ENCODE results near the gene SPRR2D. TPM values are rescaled to one million over a fixed set of nuclear protein-coding genes. Genes with fewer than 3 reads are reported as not detected.
"Not testable (repeated sequence)": the region's sequence is repeated elsewhere in the genome, so short reads cannot be mapped to it uniquely, and the experiment has no call there.

SPRR2D gene
- total RNA-seq, 1 donor from 2014 or later: not detected

- H3K4me1 ChIP-seq: no peaks in the 10 kb centered on the region
- no peak for ATAC-seq
- H3K27ac ChIP-seq: no peak overlapping the region
- no peaks in the 10 kb centered on the region for H3K9me3 ChIP-seq
- no peak for DNase-seq
- no peaks in the 10 kb centered on the region for H3K36me3 ChIP-seq
- H3K27me3 ChIP-seq (ENCODE audit: low read depth): no peaks in the 10 kb centered on the region
- H3K4me3 ChIP-seq: no peak overlapping the region
- TF ChIP-seq CTCF (IDR thresholded peaks at IDR 0.05): no peak
- intact Hi-C loops (cut with DNase I): no loop called here
Observed at GRCh38 chr1:153025797-153026196, 15.1 kb downstream of the SPRR2D start.

GRCh38 chr1:153024413-153024812, 16.5 kb downstream of the SPRR2D start:
- ATAC-seq (no peak), DNase-seq (no peak)
- Histone ChIP-seq H3K27me3 (ENCODE audit: low read depth) (no peaks in the 10 kb centered on the region), H3K36me3 (no peaks in the 10 kb centered on the region), H3K4me1 (no peaks in the 10 kb centered on the region), H3K4me3 (no peak overlapping the region), H3K27ac (no peak overlapping the region), H3K9me3 (no peaks in the 10 kb centered on the region)
- intact Hi-C loops (cut with DNase I): no loop called here
- TF ChIP-seq CTCF (IDR thresholded peaks at IDR 0.05): no peak

GRCh38 chr1:153023109-153023508, 17.8 kb downstream of the SPRR2D start:
- no peak for TF ChIP-seq CTCF (IDR thresholded peaks at IDR 0.05)
- Histone ChIP-seq H3K4me1 (no peaks in the 10 kb centered on the region), H3K9me3 (no peaks in the 10 kb centered on the region), H3K27me3 (ENCODE audit: low read depth) (no peaks in the 10 kb centered on the region), H3K27ac (no peak overlapping the region), H3K4me3 (no peak overlapping the region), H3K36me3 (no peaks in the 10 kb centered on the region)
- DNase-seq (no peak), ATAC-seq (no peak)
- intact Hi-C loops (cut with DNase I): no loop called here

- H3K4me1 ChIP-seq; H3K9me3 ChIP-seq; H3K27me3 ChIP-seq (ENCODE audit: low read depth); H3K36me3 ChIP-seq; intact Hi-C loops (cut with DNase I); ATAC-seq; DNase-seq; H3K27ac ChIP-seq; H3K4me3 ChIP-seq: not testable (repeated sequence)
Observed at GRCh38 chr1:153022340-153022739, 18.6 kb downstream of the SPRR2D start.

- H3K4me1 ChIP-seq; intact Hi-C loops (cut with DNase I); H3K27ac ChIP-seq; H3K9me3 ChIP-seq; H3K4me3 ChIP-seq; DNase-seq; ATAC-seq; H3K36me3 ChIP-seq; H3K27me3 ChIP-seq (ENCODE audit: low read depth): not testable (repeated sequence)
Observed at GRCh38 chr1:153021829-153022228, 19.1 kb downstream of the SPRR2D start.

- H3K4me1 ChIP-seq; H3K27me3 ChIP-seq (ENCODE audit: low read depth); intact Hi-C loops (cut with DNase I); H3K9me3 ChIP-seq; H3K4me3 ChIP-seq; H3K36me3 ChIP-seq; H3K27ac ChIP-seq; ATAC-seq; DNase-seq: not testable (repeated sequence)
Observed at GRCh38 chr1:153011235-153011758, 29.6 kb downstream of the SPRR2D start.

GRCh38 chr1:153001382-153001781, 39.5 kb downstream of the SPRR2D start, which contains the start of gene SPRR3:
Gene SPRR3, plus strand, starts transcription at chr1:153001749. Its CDS starts 1,272 bp downstream, at chr1:153003021.
- no peak for ATAC-seq
- intact Hi-C loops (cut with DNase I): no loop called here
- H3K27ac ChIP-seq: no peak within 1 kb of the TSS

More at GRCh38 chr1:153001382-153001781, 39.5 kb downstream of the SPRR2D start, which contains the start of gene SPRR3:
- no peak for TF ChIP-seq CTCF (IDR thresholded peaks at IDR 0.05)
- H3K4me3 ChIP-seq: no peak within 1 kb of the TSS
- no peak for DNase-seq
- no peaks in the 10 kb centered on the region for H3K36me3 ChIP-seq
- H3K4me1 ChIP-seq: no peaks in the 10 kb centered on the region
- no peaks in the 10 kb centered on the region for H3K27me3 ChIP-seq (ENCODE audit: low read depth)
- H3K9me3 ChIP-seq: no peaks in the 10 kb centered on the region

All from lower lobe of right lung (tissue), 2 donors.